Measurements from ENCODE around the gene SLC28A1.

Gene SLC28A1

GRCh38 chr15:84940399-84940798 is 55.9 kb downstream of the SLC28A1 start:
- DNase-seq (ENCODE audit: low read depth), result no peak

GRCh38 chr15:84942456-84942855 is 58.0 kb downstream of the SLC28A1 start:
- DNase-seq (ENCODE audit: low read depth), result no peak

- DNase-seq (ENCODE audit: low read depth), result no peak
Measured at GRCh38 chr15:84944311-84944710, 59.8 kb downstream of the SLC28A1 start.

- no peak for DNase-seq (ENCODE audit: low read depth)
Measured at GRCh38 chr15:84944861-84945260, 60.4 kb downstream of the SLC28A1 start.

- no peak for DNase-seq (ENCODE audit: low read depth)
Measured at GRCh38 chr15:84946772-84947489, 62.5 kb downstream of the SLC28A1 start.

GRCh38 chr15:84947947-84948830 is 63.7 kb downstream of the SLC28A1 start:
- DNase-seq (ENCODE audit: low read depth), result peak; percentile 74

GRCh38 chr15:84949043-84949442 is 64.6 kb downstream of the SLC28A1 start:
- peak; percentile 26 for DNase-seq (ENCODE audit: low read depth)

GRCh38 chr15:84949845-84950569 is 65.5 kb downstream of the SLC28A1 start:
- DNase-seq (ENCODE audit: low read depth), result no peak

- no peak for DNase-seq (ENCODE audit: low read depth)
Measured at GRCh38 chr15:84950570-84951111, 66.2 kb downstream of the SLC28A1 start.

- DNase-seq (ENCODE audit: low read depth), result no peak
Measured at GRCh38 chr15:84951736-84952135, 67.3 kb downstream of the SLC28A1 start.

GRCh38 chr15:84953136-84953535 is 68.7 kb downstream of the SLC28A1 start:
- DNase-seq (ENCODE audit: low read depth), result no peak

GRCh38 chr15:84953726-84954125 is 69.3 kb downstream of the SLC28A1 start:
- DNase-seq (ENCODE audit: low read depth), result no peak

GRCh38 chr15:84955089-84955848 is 70.8 kb downstream of the SLC28A1 start:
- DNase-seq (ENCODE audit: low read depth), result peak; percentile 38

- no peak for DNase-seq (ENCODE audit: low read depth)
Measured at GRCh38 chr15:84956199-84956598, 71.7 kb downstream of the SLC28A1 start.

- DNase-seq (ENCODE audit: low read depth), result no peak
Measured at GRCh38 chr15:84960391-84961113, 76.1 kb downstream of the SLC28A1 start.

GRCh38 chr15:84961114-84961452 is 76.6 kb downstream of the SLC28A1 start:
- peak; percentile 59 for DNase-seq (ENCODE audit: low read depth)

- no peak for DNase-seq (ENCODE audit: low read depth)
Measured at GRCh38 chr15:84961707-84962106, 77.2 kb downstream of the SLC28A1 start.

GRCh38 chr15:84962955-84963354 is 78.5 kb downstream of the SLC28A1 start:
- no peak for DNase-seq (ENCODE audit: low read depth)

GRCh38 chr15:84967380-84967779 is 82.9 kb downstream of the SLC28A1 start:
- DNase-seq (ENCODE audit: low read depth), result no peak

- no peak for DNase-seq (ENCODE audit: low read depth)
Measured at GRCh38 chr15:84968301-84968700, 83.8 kb downstream of the SLC28A1 start.

- no peak for DNase-seq (ENCODE audit: low read depth)
Measured at GRCh38 chr15:84969257-84969656, 84.8 kb downstream of the SLC28A1 start.
